Smooth muscle cell (in vitro differentiated cells): ENCODE measurements around the gene RBM7. TPM values are rescaled to one million over a fixed set of nuclear protein-coding genes. Genes with fewer than 3 reads are reported as not detected.

Source experiments
- DNase-seq: peaks from one replicate; lab custom pipeline; 2025; ENCODE audit not compliant: unreplicated experiment; lab: John Stamatoyannopoulos, UW
- H2AFZ ChIP-seq: fragments of 200-600 bp; sonication (generic); 2 replicates; pipeline ENCODE4 v1.6.0; 2016; ENCODE audit warnings: antibody characterized with exemption, low read depth, mild to moderate bottlenecking
- H3F3A ChIP-seq: fragments of 200-600 bp; sonication (generic); 2 replicates; pipeline ENCODE4 v1.6.0; 2017; ENCODE audit warnings: antibody characterized with exemption, low read depth
- H3K27ac ChIP-seq: fragments of 200-600 bp; sonication (generic); 2 replicates; pipeline ENCODE4 v1.5.1; 2016; ENCODE audit warnings: low read depth, mild to moderate bottlenecking
- H3K27me3 ChIP-seq: fragments of 200-600 bp; sonication (generic); 2 replicates; pipeline ENCODE4 v1.6.1; 2016; ENCODE audit warnings: low read depth, mild to moderate bottlenecking
- H3K36me3 ChIP-seq: fragments of 200-600 bp; sonication (generic); 2 replicates; pipeline ENCODE4 v1.5.1; 2016; ENCODE audit warnings: low read depth
- H3K4me1 ChIP-seq: fragments of 200-600 bp; sonication (generic); 2 replicates; pipeline ENCODE4 v1.5.1; 2016; ENCODE audit warnings: low read depth
- H3K4me2 ChIP-seq: fragments of 200-600 bp; sonication (generic); 2 replicates; pipeline ENCODE4 v1.6.0; 2016; ENCODE audit warnings: mild to moderate bottlenecking
- H3K4me3 ChIP-seq: fragments of 200-600 bp; sonication (generic); 2 replicates; pipeline ENCODE4 v1.5.1; 2016; ENCODE audit warnings: mild to moderate bottlenecking
- H3K79me2 ChIP-seq: fragments of 200-600 bp; sonication (generic); 2 replicates; pipeline ENCODE4 v1.6.0; 2016; ENCODE audit warnings: low read depth, mild to moderate bottlenecking
- H3K9ac ChIP-seq: fragments of 200-600 bp; sonication (generic); 2 replicates; pipeline ENCODE4 v1.6.0; 2016; ENCODE audit warnings: low read depth
- H3K9me3 ChIP-seq: fragments of 200-600 bp; sonication (generic); replicated peaks from 2 replicates; pipeline ENCODE4 v1.5.1; 2016; ENCODE audit warnings: low read depth
- H4K20me1 ChIP-seq: fragments of 200-600 bp; sonication (generic); 2 replicates; pipeline ENCODE4 v1.6.0; 2016; ENCODE audit warnings: low read depth
- WGBS: methylation state at CpG from one replicate; pipeline ENCODE4 v1.1.7; 2016; ENCODE audit warnings: low lambda C conversion rate; 5-methylcytosine and 5-hydroxymethylcytosine counted together
- polyA plus RNA-seq: library from polyadenylated mRNA; unstranded; fragments of >200 nt; fragmentation: Nextera tagmentation; extraction: Ambion mirVana; gene quantifications from 2 replicates; pipeline ENCODE4 v1.2.1, GENCODE V29; 2016
- total RNA-seq: library from RNA; depleted of rRNA; stranded (reverse); fragments of >200 nt; gene quantifications from 2 replicates; pipeline ENCODE4 v1.2.3, GENCODE V29; 2014
- TF ChIP-seq, protein P1 (sequence below): fragments of 200-600 bp; sonication (generic); IDR thresholded peaks from 2 replicates; pipeline ENCODE4 v1.5.1; 2017; ENCODE audit warnings: borderline replicate concordance, mild to moderate bottlenecking, antibody characterized with exemption; ENCODE audit not compliant: insufficient read depth, poor library complexity, severe bottlenecking

Gene RBM7
- total and polyA plus RNA-seq, 2 experiments from 2014 or later, result 47.1 to 90.9 TPM

DNA sequence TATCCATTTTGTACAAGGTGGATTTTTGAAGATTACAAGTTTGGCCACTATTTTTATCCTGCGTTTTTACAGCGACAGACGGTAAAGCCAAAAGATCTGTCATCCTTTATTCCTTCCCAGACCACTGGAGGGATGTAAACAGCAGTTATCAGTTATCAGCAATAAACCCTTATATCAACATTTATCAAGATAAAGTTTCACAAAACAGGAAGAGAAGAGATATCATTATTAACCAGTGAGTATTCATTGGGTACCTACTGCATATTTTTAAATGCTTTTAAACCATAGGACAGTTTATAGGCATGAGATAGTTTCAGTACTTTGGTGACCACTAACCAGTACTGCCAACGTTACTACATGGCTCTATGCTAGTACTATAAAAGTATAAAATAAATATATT is 32.9 kb downstream of the RBM7 start:
- Histone ChIP-seq H3K9ac (no peak overlapping the region), H3K4me3 (no peak overlapping the region), H2AFZ (no peak overlapping the region), H3K27ac (no peak overlapping the region), H3K36me3 (no peaks in the 10 kb centered on the region), H3F3A (no peaks in the 10 kb centered on the region), H4K20me1 (no peaks in the 10 kb centered on the region), H3K4me1 (peaks cover under 1% of the 10 kb centered on the region), H3K9me3 (no peaks in the 10 kb centered on the region), H3K27me3 (no peaks in the 10 kb centered on the region), H3K79me2 (no peaks in the 10 kb centered on the region), H3K4me2 (no peak overlapping the region)
- no peak for DNase-seq
- 60% methylated on average over 4 of the region's 4 CpGs for WGBS
- TF ChIP-seq, protein P1, sequence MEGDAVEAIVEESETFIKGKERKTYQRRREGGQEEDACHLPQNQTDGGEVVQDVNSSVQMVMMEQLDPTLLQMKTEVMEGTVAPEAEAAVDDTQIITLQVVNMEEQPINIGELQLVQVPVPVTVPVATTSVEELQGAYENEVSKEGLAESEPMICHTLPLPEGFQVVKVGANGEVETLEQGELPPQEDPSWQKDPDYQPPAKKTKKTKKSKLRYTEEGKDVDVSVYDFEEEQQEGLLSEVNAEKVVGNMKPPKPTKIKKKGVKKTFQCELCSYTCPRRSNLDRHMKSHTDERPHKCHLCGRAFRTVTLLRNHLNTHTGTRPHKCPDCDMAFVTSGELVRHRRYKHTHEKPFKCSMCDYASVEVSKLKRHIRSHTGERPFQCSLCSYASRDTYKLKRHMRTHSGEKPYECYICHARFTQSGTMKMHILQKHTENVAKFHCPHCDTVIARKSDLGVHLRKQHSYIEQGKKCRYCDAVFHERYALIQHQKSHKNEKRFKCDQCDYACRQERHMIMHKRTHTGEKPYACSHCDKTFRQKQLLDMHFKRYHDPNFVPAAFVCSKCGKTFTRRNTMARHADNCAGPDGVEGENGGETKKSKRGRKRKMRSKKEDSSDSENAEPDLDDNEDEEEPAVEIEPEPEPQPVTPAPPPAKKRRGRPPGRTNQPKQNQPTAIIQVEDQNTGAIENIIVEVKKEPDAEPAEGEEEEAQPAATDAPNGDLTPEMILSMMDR, result no peak

DNA sequence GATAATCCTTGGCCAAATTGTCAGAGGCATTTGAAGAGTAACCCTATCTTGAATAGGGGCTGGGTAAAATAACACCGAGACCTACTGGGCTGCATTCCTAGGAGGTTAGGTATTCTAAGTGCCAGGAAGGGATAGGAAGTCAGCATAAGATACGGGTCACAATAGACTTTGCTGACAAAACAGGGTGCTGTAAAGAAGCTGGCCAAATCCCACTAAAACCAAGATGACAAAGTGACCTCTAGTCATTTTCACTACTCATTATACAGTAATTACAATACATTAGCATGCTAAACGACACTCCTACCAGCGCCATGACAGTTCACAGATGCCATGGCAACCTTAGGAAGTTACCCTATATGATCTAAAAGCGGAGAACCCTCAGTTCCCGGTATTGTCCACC is 37.8 kb downstream of the RBM7 start:
- H3K79me2 ChIP-seq, result peaks cover 28% of the 10 kb centered on the region
- H3K27ac ChIP-seq, result peak overlapping the region; percentile 87
- peak overlapping the region; percentile 93 for H3K9ac ChIP-seq
- H3K9me3 ChIP-seq, result no peaks in the 10 kb centered on the region
- no peaks in the 10 kb centered on the region for H3K36me3 ChIP-seq
- H3K4me3 ChIP-seq, result peak overlapping the region; percentile 87
- no peaks in the 10 kb centered on the region for H3F3A ChIP-seq
- H3K4me1 ChIP-seq, result peaks cover 20% of the 10 kb centered on the region
- H4K20me1 ChIP-seq, result peaks cover 26% of the 10 kb centered on the region
- peak overlapping the region; percentile 84 for H3K4me2 ChIP-seq
- 31% methylated on average over 6 of the region's 6 CpGs for WGBS
- no peaks in the 10 kb centered on the region for H3K27me3 ChIP-seq
- DNase-seq, result no peak
- no peak overlapping the region for H2AFZ ChIP-seq
- TF ChIP-seq, protein P1, result no peak

DNA sequence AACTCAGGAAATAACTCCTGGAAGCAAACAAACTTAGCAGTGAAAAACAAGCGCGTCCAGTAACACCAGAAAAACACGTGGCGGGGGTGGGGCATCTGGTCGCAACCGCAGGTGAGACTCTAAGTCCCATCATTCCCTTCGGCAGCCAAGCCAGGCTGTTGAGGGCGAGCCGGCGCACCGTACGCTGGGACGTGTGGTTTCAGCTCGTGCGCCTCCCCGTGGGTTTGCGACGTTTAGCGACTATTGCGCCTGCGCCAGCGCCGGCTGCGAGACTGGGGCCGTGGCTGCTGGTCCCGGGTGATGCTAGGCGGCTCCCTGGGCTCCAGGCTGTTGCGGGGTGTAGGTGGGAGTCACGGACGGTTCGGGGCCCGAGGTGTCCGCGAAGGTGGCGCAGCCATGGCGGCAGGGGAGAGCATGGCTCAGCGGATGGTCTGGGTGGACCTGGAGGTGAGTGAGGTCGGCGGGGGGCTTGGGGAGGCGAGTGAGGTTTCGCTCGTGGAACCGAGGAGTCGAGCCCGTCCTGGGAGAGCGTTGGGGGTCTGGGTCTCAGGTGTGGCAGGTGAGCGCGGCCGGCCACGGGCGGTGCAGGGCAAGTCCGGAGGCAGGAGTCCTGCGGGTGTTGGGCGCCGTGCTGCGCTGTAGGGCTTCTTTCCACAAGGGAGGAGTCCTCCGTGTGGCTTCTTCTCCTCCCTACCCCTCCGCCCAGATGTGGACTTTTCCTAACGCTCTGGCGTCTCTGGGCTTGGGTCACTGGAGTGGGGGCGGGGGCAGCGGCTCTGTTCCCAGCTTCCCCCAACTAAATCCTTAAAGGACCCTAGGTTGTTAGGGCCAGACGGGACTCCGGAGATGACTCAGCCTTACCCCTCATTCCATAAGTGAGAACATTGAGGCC is 39.0 kb downstream of the RBM7 start, which contains the start of gene REXO2:
TSS of gene REXO2 (plus strand) at position 239 of the 892 bp plus-strand sequence. CDS start at position 301, 62 bp downstream.
- peak; percentile 73 for DNase-seq
- TF ChIP-seq, protein P1, result peak; percentile 34
- H3K79me2 ChIP-seq, result peaks cover 39% of the 10 kb centered on the region
- H2AFZ ChIP-seq, result peak within 1 kb of the TSS; percentile 23
- peak within 1 kb of the TSS; percentile 93 for H3K9ac ChIP-seq
- no peaks in the 10 kb centered on the region for H3F3A ChIP-seq
- H3K27me3 ChIP-seq, result no peaks in the 10 kb centered on the region
- WGBS, result 1% methylated on average over 53 of the region's 64 CpGs
- H3K9me3 ChIP-seq, result no peaks in the 10 kb centered on the region
- peak within 1 kb of the TSS; percentile 84 for H3K4me2 ChIP-seq
- peaks cover 20% of the 10 kb centered on the region for H3K4me1 ChIP-seq
- H3K36me3 ChIP-seq, result no peaks in the 10 kb centered on the region
- H3K4me3 ChIP-seq, result peak within 1 kb of the TSS; percentile 87
- peaks cover 38% of the 10 kb centered on the region for H4K20me1 ChIP-seq
- H3K27ac ChIP-seq, result peak within 1 kb of the TSS; percentile 87
